Measurements from ENCODE around the gene SOX30.

SOX30 gene

GRCh38 chr5:157671592-157672330 lies 19.5 kb upstream of the SOX30 start:
- no peak for TF ChIP-seq CTCF (IDR thresholded peaks at IDR 0.05; ENCODE audit: insufficient read depth, low read length, missing control alignments)
- CTCF ChIA-PET = interaction anchor here (1.6 to 6.4 kb wide), 3 partner anchors 47 to 277 kb away, joined by 3 to 74 read pairs (median 41); partner anchors contain the start of gene LSM11
- H3K4me3 ChIP-seq (ENCODE audit: low read depth, low read length) = peak overlapping the region; percentile 71
- DNase-seq (ENCODE audit: low read depth, low spot score) = no peak
- POLR2A ChIA-PET = no interaction called here

- ChIA-PET CTCF (interaction anchor here (1.0 to 6.4 kb wide), 7 partner anchors 10 to 343 kb away, joined by 3 to 74 read pairs (median 4); partner anchors contain the start of gene LSM11), POLR2A (no interaction called here)
- peak within 1 kb of the TSS; percentile 71 for H3K4me3 ChIP-seq (ENCODE audit: low read depth, low read length)
- no peak for TF ChIP-seq CTCF (IDR thresholded peaks at IDR 0.05; ENCODE audit: insufficient read depth, low read length, missing control alignments)
- DNase-seq (ENCODE audit: low read depth, low spot score) = no peak
Measured at GRCh38 chr5:157670662-157671591, 18.7 kb upstream of the SOX30 start, which contains the start of gene C5orf52. Gene C5orf52, plus strand, starts transcription at chr5:157671533. Its CDS starts 82 bp downstream, at chr5:157671615.

- CTCF ChIA-PET = interaction anchor here (1.6 to 6.4 kb wide), 6 partner anchors 12 to 341 kb away, joined by 4 to 74 read pairs (median 6); partner anchors contain the start of gene LSM11
- no peak for DNase-seq (ENCODE audit: low read depth, low spot score)
- POLR2A ChIA-PET = no interaction called here
- no peak overlapping the region for H3K4me3 ChIP-seq (ENCODE audit: low read depth, low read length)
- no peak for TF ChIP-seq CTCF (IDR thresholded peaks at IDR 0.05; ENCODE audit: insufficient read depth, low read length, missing control alignments)
Measured at GRCh38 chr5:157669701-157670097, 17.5 kb upstream of the SOX30 start.

GRCh38 chr5:157668356-157668755 lies 16.1 kb upstream of the SOX30 start:
- no peak for DNase-seq (ENCODE audit: low read depth, low spot score)
- ChIA-PET CTCF (interaction anchor here (1.0 to 6.4 kb wide), 9 partner anchors 39 to 127 kb away, joined by 3 to 74 read pairs (median 5); partner anchors contain the start of gene LSM11), POLR2A (no interaction called here)
- TF ChIP-seq CTCF (IDR thresholded peaks at IDR 0.05; ENCODE audit: insufficient read depth, low read length, missing control alignments) = no peak
- H3K4me3 ChIP-seq (ENCODE audit: low read depth, low read length) = no peak overlapping the region

- POLR2A ChIA-PET = interaction anchor here (0.5 kb wide), 1 partner anchor 283 kb away, joined by 3 read pairs; no protein-coding TSS in a partner anchor
- CTCF ChIA-PET = interaction anchor here (0.9 to 6.4 kb wide), 3 partner anchors 17 to 78 kb away, joined by 3 to 74 read pairs (median 41); partner anchors contain the start of gene LSM11
- H3K4me3 ChIP-seq (ENCODE audit: low read depth, low read length) = no peak overlapping the region
- DNase-seq (ENCODE audit: low read depth, low spot score) = peak; percentile 24
- TF ChIP-seq CTCF (IDR thresholded peaks at IDR 0.05; ENCODE audit: insufficient read depth, low read length, missing control alignments) = no peak
Measured at GRCh38 chr5:157665467-157666070, 13.3 kb upstream of the SOX30 start.

Data from AG04449 (cell line).